ENCODE measurements around the gene CAPN11. TPM values are rescaled to one million over a fixed set of nuclear protein-coding genes. Genes with fewer than 3 reads are reported as not detected.

Gene CAPN11
- total and polyA plus RNA-seq, 2 experiments from 2014 or later: 1.1 to 1.7 TPM

- peak overlapping the region; percentile 94 for H3K4me3 Mint-ChIP-seq
- Histone ChIP-seq H3K27me3 (ENCODE audit: insufficient read depth) (no peaks in the 10 kb centered on the region), H3K27ac (ENCODE audit: low read depth) (0 out of 2 replicates have a peak overlapping the region, but pooled peaks have one; percentile 26), H3K4me2 (peak overlapping the region; percentile 98), H3F3A (replicated peaks; ENCODE audit: low read depth) (peaks cover 17% of the 10 kb centered on the region), H3K4me1 (ENCODE audit: insufficient read depth) (peaks cover 47% of the 10 kb centered on the region), H3K79me2 (replicated peaks; ENCODE audit: insufficient read depth) (peaks cover 47% of the 10 kb centered on the region), H2AFZ (no peak overlapping the region), H3K36me3 (ENCODE audit: insufficient read depth) (no peaks in the 10 kb centered on the region; the same call in 1 of the 2 replicates), H4K20me1 (replicated peaks; ENCODE audit: insufficient read depth) (peaks cover 38% of the 10 kb centered on the region), H3K9me2 (ENCODE audit: insufficient read depth) (no peaks in the 10 kb centered on the region), H3K4me3 (peak overlapping the region; percentile 84; the same call in 1 of the 2 replicates)
- peaks cover 32% of the 10 kb centered on the region for H3K27me3 Mint-ChIP-seq (ENCODE audit: insufficient read depth, low read depth, poor library complexity)
- H3K36me3 Mint-ChIP-seq (ENCODE audit: low read depth): peaks cover 44% of the 10 kb centered on the region
- TF ChIP-seq NANOG (IDR thresholded peaks at IDR 0.05; ENCODE audit: borderline replicate concordance) (no peak), ZNF331 (CRISPR knock-in tag; IDR thresholded peaks at IDR 0.05; ENCODE audit: low read depth) (no peak), EZH2 (IDR thresholded peaks at IDR 0.05; ENCODE audit: low read depth, unreplicated experiment) (no peak), REST (IDR thresholded peaks at IDR 0.05; ENCODE audit: unreplicated experiment) (no peak), CREB1 (CRISPR knock-in tag; IDR thresholded peaks at IDR 0.05; ENCODE audit: low read depth) (no peak)
- TF ChIP-seq, protein P1, sequence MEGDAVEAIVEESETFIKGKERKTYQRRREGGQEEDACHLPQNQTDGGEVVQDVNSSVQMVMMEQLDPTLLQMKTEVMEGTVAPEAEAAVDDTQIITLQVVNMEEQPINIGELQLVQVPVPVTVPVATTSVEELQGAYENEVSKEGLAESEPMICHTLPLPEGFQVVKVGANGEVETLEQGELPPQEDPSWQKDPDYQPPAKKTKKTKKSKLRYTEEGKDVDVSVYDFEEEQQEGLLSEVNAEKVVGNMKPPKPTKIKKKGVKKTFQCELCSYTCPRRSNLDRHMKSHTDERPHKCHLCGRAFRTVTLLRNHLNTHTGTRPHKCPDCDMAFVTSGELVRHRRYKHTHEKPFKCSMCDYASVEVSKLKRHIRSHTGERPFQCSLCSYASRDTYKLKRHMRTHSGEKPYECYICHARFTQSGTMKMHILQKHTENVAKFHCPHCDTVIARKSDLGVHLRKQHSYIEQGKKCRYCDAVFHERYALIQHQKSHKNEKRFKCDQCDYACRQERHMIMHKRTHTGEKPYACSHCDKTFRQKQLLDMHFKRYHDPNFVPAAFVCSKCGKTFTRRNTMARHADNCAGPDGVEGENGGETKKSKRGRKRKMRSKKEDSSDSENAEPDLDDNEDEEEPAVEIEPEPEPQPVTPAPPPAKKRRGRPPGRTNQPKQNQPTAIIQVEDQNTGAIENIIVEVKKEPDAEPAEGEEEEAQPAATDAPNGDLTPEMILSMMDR (conservative IDR thresholded peaks at IDR 0.05; ENCODE audit: low read depth in 2 of 2): no peak
- no peaks in the 10 kb centered on the region for H3K9me3 Mint-ChIP-seq
- peaks cover 67% of the 10 kb centered on the region for H3K4me1 Mint-ChIP-seq
- peak overlapping the region; percentile 74 for H3K27ac Mint-ChIP-seq
- no peak for DNase-seq (ENCODE audit: low spot score)
- no peak for ATAC-seq
These were observed 67.1 kb downstream of the CAPN11 start for GRCh38 chr6:44225579-44226325.

DNA sequence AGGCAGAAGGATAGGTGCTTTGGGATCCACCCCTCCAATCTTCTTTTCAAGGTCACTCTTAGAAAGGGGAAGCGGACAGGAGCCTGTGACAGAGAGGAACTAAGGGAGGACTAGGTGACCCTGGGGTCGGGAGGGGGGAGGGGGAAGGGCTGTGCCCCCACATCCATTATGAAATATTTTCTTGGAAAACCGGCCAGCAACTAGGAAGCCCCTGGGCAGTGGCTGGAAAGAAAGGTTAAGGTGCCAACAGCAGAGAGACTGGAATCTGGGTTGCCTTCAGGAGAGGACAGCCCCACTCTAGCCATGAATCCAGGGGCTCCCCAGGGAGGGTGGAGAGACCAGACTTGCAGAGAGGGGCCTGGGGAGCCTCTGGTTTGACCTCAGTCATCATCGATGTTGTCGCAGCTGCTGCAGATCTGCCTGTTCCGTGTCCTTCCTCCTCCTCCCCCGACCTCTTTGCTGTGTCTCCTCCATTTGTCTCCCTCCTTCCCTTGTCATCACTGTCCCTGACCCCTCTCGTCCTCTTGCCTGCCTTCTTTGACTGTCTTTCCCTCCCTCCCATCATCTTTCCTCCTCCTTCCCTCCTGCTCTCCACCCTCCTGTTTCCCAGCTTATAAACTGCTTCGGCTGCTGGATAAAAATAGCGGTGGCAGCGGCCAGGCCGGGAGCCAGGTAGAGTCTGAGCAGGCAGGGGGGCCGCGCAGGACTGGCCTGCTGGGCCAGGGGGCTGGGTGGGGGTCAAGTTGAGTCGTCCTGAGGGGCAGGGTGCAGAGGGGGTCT, 67.9 kb downstream of the CAPN11 start:
- Histone ChIP-seq H3K4me3 (peak overlapping the region; percentile 84; the same call in 1 of the 2 replicates), H3K27me3 (ENCODE audit: insufficient read depth) (no peaks in the 10 kb centered on the region), H2AFZ (no peak overlapping the region), H3K36me3 (ENCODE audit: insufficient read depth) (no peaks in the 10 kb centered on the region; the same call in 1 of the 2 replicates), H3K27ac (ENCODE audit: low read depth) (peak overlapping the region; percentile 26; the same call in 1 of the 2 replicates), H3K79me2 (replicated peaks; ENCODE audit: insufficient read depth) (peaks cover 42% of the 10 kb centered on the region), H3F3A (replicated peaks; ENCODE audit: low read depth) (peaks cover 20% of the 10 kb centered on the region), H3K9me2 (ENCODE audit: insufficient read depth) (no peaks in the 10 kb centered on the region), H4K20me1 (replicated peaks; ENCODE audit: insufficient read depth) (peaks cover 38% of the 10 kb centered on the region), H3K4me2 (peak overlapping the region; percentile 98), H3K4me1 (ENCODE audit: insufficient read depth) (peaks cover 42% of the 10 kb centered on the region)
- Mint-ChIP-seq H3K27me3 (ENCODE audit: insufficient read depth, low read depth, poor library complexity) (peaks cover 35% of the 10 kb centered on the region), H3K27ac (peak overlapping the region; percentile 74; the same call in 1 of the 2 replicates), H3K4me3 (peak overlapping the region; percentile 94), H3K4me1 (peaks cover 61% of the 10 kb centered on the region), H3K9me3 (no peaks in the 10 kb centered on the region; the same call in 2 of the 3 replicates), H3K36me3 (ENCODE audit: low read depth) (peaks cover 49% of the 10 kb centered on the region)
- ATAC-seq (no peak), DNase-seq (ENCODE audit: low spot score) (no peak)
- TF ChIP-seq JUNB (IDR thresholded peaks at IDR 0.05; ENCODE audit: unreplicated experiment) (no peak), EZH2phosphoT487 (IDR thresholded peaks at IDR 0.05; ENCODE audit: unreplicated experiment) (no peak)

Measured in GM23338 (cell line).